Measurements from ENCODE around the gene KLHL29.

Gene KLHL29

DNA sequence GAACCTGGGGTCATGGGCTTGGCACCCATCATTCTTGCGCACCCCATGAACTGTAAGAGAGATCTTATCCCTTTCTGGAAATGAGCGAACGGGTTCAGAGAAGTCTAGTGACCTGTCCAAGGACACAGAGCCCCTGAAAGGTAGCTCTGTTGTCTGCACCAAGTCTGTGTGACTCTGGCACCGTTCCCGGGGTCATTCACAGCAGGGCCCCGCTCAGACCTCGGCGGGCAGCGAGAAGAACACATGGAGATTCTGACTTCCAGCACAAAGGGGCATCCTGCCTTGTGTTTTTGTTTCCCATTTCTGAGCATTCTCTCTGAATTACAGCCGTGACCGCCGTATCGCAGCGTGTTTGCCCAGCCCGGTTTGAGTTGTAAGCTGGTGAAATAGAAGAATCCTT is 231.7 kb downstream of the KLHL29 start:
- H3K4me1 Mint-ChIP-seq (ENCODE audit: low read depth in 2 of 2), result peaks cover 6% of the 10 kb centered on the region in 2 donors
- H3K9me3 Mint-ChIP-seq, result peaks cover 0 to 2% of the 10 kb centered on the region in 2 donors
- H3K36me3 Mint-ChIP-seq (ENCODE audit: insufficient read depth), result no peaks in the 10 kb centered on the region
- no peak overlapping the region for H3K27ac Mint-ChIP-seq
- no peak for DNase-seq
- H3K27me3 Mint-ChIP-seq, result peaks cover 16 to 57% of the 10 kb centered on the region in 2 donors
- no peak for ATAC-seq (replicated peaks)
- H3K4me3 Mint-ChIP-seq, result no peak overlapping the region

DNA sequence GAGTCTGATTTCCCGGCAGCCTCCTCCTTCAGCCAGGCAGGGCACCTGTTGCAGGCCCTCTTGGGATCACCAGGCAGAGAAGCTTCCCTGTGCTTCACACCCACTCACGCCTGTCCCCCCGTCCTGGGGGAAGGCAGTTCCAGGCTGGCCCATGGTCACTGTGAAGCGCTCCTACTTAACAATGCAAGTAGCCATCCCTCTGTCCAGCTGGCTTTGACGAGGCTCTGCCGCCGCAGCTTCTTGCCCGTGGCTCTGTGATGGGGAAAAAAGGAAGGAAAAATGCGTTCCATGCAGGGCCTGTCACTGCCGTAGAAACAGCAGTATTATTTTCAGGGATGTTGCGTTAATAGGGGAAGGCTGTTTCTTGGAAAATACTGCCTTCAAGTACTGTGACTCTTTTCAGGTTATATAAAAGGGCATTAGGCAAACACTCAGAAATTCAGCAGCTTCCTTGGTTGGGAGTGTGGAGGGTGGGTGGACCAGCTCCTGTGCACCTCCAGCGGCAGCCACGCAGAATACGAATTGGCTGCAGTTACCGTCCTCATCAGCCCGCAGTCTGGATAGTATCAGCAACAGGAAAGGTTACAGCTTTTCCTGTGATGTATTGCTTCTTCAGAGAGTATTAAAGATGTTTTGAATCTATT is 232.3 kb downstream of the KLHL29 start:
- H3K27me3 Mint-ChIP-seq, result peaks cover 13 to 56% of the 10 kb centered on the region in 2 donors
- H3K4me3 Mint-ChIP-seq, result no peak overlapping the region
- no peak overlapping the region for H3K27ac Mint-ChIP-seq

DNA sequence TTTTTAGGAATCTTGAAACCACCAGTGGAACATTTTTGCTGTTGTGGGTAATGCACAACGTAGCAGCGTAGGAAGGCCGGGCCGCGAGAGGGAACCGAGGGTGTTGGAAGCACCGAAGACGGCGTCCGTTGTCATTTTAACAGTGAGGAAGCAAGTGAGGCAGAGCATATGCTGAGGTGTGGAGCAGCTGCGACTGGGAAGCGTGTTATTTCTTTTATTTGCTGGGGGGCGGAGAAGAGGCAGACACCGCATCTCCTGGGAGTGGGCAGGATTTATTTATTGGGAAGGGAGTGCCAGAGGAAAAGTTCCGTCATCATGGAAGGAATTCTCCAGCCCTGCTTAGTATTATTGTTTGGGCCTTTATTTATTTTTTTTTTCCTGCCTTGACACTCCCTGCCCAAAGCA is 232.8 kb downstream of the KLHL29 start:
- Mint-ChIP-seq H3K27me3 (peaks cover 12 to 61% of the 10 kb centered on the region in 2 donors), H3K36me3 (ENCODE audit: insufficient read depth) (no peaks in the 10 kb centered on the region), H3K4me1 (ENCODE audit: low read depth in 2 of 2) (peaks cover 6 to 8% of the 10 kb centered on the region in 2 donors), H3K4me3 (no peak overlapping the region), H3K27ac (no peak overlapping the region), H3K9me3 (no peaks in the 10 kb centered on the region)
- ATAC-seq (replicated peaks), result no peak
- DNase-seq, result no peak

More for the DNA sequence above, 232.3 kb downstream of the KLHL29 start:
- no peaks in the 10 kb centered on the region for H3K9me3 Mint-ChIP-seq
- ATAC-seq (replicated peaks), result no peak
- peaks cover 6% of the 10 kb centered on the region in 2 donors for H3K4me1 Mint-ChIP-seq (ENCODE audit: low read depth in 2 of 2)
- no peaks in the 10 kb centered on the region for H3K36me3 Mint-ChIP-seq (ENCODE audit: insufficient read depth)
- DNase-seq, result no peak

DNA sequence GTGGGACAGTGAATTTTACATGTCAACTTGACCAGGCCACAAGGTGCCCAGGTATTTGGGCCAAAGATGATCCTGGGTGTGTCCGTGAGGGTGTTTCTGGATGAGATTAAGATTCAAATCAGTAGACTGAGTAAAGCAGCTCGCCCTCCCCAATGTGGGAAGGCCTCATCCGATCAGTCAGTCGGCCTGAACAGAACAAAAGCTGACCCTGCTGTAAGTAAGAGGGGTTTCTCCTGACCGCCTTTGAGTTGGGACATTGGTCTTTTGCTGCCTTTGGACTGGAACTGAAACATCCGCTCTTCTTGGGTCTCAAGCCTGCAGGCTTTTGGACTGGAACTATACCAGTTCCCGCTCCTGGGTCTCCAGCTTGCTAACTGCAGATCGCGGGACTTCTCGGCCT is 233.3 kb downstream of the KLHL29 start:
- Mint-ChIP-seq H3K4me3 (no peak overlapping the region), H3K9me3 (peaks cover under 1 to 3% of the 10 kb centered on the region in 2 donors), H3K27me3 (peaks cover 8 to 65% of the 10 kb centered on the region in 2 donors), H3K4me1 (ENCODE audit: low read depth in 2 of 2) (peaks cover 6 to 8% of the 10 kb centered on the region in 2 donors), H3K36me3 (ENCODE audit: insufficient read depth) (no peaks in the 10 kb centered on the region), H3K27ac (no peak overlapping the region)
- ATAC-seq (replicated peaks), result no peak
- no peak for DNase-seq

DNA sequence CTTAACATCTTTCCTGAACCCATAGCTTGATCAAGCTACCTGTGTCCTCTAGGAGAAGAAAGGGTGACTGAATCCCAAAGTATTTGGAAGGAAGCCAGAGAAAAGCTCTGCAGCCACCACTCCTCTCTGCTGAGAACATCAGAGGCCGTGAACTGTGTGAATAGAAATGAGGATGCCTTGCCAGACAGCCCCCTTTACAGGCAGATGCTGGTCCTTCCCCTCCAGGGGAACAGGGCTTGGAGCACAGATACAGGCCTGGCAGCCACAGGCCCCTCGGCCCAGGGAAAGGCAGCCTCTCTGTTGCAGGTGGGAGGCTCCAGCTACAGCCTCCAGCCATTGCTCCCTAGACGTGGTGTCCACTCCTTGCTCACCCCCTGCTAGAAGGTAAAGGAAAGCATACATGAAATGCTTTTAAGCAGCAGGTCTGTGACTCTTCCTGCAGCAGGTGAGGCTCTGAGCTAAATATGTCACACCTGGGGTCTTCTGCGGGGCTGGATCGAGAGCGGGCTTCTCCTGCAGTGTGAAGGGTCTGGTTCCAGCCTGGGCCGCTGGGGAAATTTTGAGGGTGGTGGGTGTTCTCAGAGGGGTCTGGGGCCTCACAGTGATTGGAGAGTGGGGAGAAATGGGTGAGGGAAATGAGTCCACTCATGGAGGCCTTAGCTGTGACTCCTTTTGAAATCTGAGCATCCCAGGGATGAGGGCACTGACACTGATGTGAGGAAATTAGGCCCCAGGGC is 234.0 kb downstream of the KLHL29 start:
- no peak overlapping the region for H3K4me3 Mint-ChIP-seq
- peaks cover 15 to 72% of the 10 kb centered on the region in 2 donors for H3K27me3 Mint-ChIP-seq
- no peaks in the 10 kb centered on the region for H3K36me3 Mint-ChIP-seq (ENCODE audit: insufficient read depth)
- peaks cover 6 to 8% of the 10 kb centered on the region in 2 donors for H3K4me1 Mint-ChIP-seq (ENCODE audit: low read depth in 2 of 2)
- DNase-seq (no peak), ATAC-seq (replicated peaks) (no peak)
- no peak overlapping the region for H3K27ac Mint-ChIP-seq
- H3K9me3 Mint-ChIP-seq, result peaks cover 7 to 10% of the 10 kb centered on the region in 2 donors

DNA sequence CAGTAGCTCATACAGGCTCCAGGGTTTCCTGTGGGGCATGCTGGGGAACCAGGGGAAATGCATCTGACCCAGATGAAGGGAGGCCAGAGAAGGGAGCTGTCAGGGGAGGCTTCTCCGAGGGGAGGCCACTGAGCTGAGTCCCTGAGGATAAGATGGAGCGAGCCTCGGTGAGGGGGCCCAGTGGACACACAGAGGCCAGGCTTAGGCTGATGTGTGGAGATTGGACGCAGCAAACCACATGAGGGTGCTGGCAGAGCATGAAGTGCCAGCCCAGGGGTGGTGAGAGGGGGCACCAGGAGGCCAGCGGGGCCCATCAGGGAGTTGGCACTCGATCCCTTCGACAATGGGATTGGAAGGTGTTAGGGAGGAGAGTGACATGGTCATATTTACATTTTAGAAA is 235.0 kb downstream of the KLHL29 start:
- peaks cover 12 to 17% of the 10 kb centered on the region in 2 donors for H3K9me3 Mint-ChIP-seq
- no peak overlapping the region for H3K27ac Mint-ChIP-seq
- no peak overlapping the region for H3K4me3 Mint-ChIP-seq
- H3K27me3 Mint-ChIP-seq, result peaks cover 15 to 70% of the 10 kb centered on the region in 2 donors
- DNase-seq (no peak), ATAC-seq (replicated peaks) (no peak)
- no peaks in the 10 kb centered on the region for H3K36me3 Mint-ChIP-seq (ENCODE audit: insufficient read depth)
- H3K4me1 Mint-ChIP-seq (ENCODE audit: low read depth in 2 of 2), result peaks cover 0 to 2% of the 10 kb centered on the region in 2 donors

DNA sequence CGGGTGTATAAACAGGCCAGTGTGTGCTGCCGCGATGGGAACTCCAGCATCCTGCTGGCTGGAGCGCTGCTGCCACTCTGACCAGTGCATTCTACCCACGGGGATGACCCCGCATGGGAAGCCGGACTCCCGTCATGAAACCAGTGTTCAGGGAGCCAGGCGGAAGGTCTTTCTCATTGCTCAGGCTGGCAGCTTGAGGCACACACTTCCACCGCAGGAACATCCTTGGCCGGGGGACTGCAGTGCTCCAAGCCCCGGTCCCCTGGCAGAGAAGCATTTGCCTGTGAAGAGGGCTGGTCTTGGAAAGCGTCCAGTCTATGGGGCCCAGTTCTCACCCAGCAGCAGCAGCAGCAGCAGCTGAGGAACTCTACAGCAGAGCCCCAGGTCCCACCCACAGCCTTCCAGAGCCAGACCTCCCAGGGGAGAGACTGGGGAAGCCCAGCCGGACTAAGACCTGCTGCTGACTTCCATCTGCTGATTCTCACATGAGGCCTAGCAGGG is 235.9 kb downstream of the KLHL29 start:
- Mint-ChIP-seq H3K4me1 (ENCODE audit: low read depth in 2 of 2) (peaks cover 0 to 2% of the 10 kb centered on the region in 2 donors), H3K4me3 (no peak overlapping the region), H3K36me3 (ENCODE audit: insufficient read depth) (no peaks in the 10 kb centered on the region), H3K27me3 (peaks cover 15 to 64% of the 10 kb centered on the region in 2 donors), H3K9me3 (peaks cover 12 to 20% of the 10 kb centered on the region in 2 donors), H3K27ac (no peak overlapping the region)
- ATAC-seq (replicated peaks) (no peak), DNase-seq (no peak)

DNA sequence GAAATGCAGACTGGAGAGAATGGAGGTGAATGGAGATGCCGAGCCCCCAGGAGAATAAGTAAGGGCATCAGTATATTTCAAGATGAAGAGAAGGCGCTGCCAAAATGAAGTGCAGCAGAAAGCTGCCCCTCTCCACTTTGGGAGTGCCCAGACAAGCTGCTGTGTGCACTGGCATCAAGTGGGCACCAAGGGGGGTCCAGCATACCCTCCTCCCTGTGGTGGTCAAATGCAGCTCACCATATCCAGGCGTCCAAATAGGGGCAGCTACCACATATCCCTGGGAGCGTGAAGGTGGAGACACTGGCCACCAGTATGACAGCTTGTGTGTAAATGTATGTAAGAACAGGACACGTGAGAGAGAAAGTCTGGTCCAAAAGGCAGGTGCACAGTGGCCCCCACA is 236.6 kb downstream of the KLHL29 start:
- no peaks in the 10 kb centered on the region for H3K36me3 Mint-ChIP-seq (ENCODE audit: insufficient read depth)
- DNase-seq, result no peak
- peaks cover 15 to 63% of the 10 kb centered on the region in 2 donors for H3K27me3 Mint-ChIP-seq
- no peak overlapping the region for H3K4me3 Mint-ChIP-seq
- peaks cover 12 to 20% of the 10 kb centered on the region in 2 donors for H3K9me3 Mint-ChIP-seq
- H3K27ac Mint-ChIP-seq, result no peak overlapping the region
- no peak for ATAC-seq (replicated peaks)
- peaks cover 0 to 2% of the 10 kb centered on the region in 2 donors for H3K4me1 Mint-ChIP-seq (ENCODE audit: low read depth in 2 of 2)

DNA sequence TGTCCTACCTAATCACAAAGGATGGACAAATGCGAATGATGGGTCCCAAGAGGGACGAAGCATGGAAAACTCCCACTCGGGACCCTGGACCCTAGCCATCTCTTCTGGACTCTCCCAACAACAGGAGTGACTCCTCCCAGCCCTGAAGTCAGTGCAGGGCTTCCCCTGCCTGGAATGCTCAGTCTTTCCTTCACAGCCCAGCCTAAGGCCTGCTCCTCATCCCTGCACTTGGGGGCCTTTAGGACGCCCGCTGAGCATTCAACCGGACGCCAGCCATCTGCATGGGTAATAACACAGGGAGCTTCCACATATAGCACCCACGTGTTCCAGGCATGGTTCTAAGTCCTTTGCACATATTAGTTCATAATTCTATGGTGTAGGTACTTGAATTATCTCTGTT is 237.5 kb downstream of the KLHL29 start:
- H3K27ac Mint-ChIP-seq, result no peak overlapping the region
- H3K4me1 Mint-ChIP-seq (ENCODE audit: low read depth in 2 of 2), result peaks cover 0 to 2% of the 10 kb centered on the region in 2 donors
- no peaks in the 10 kb centered on the region for H3K36me3 Mint-ChIP-seq (ENCODE audit: insufficient read depth)
- peaks cover 12 to 20% of the 10 kb centered on the region in 2 donors for H3K9me3 Mint-ChIP-seq
- no peak for ATAC-seq (replicated peaks)
- peaks cover 15 to 64% of the 10 kb centered on the region in 2 donors for H3K27me3 Mint-ChIP-seq
- no peak overlapping the region for H3K4me3 Mint-ChIP-seq
- no peak for DNase-seq

DNA sequence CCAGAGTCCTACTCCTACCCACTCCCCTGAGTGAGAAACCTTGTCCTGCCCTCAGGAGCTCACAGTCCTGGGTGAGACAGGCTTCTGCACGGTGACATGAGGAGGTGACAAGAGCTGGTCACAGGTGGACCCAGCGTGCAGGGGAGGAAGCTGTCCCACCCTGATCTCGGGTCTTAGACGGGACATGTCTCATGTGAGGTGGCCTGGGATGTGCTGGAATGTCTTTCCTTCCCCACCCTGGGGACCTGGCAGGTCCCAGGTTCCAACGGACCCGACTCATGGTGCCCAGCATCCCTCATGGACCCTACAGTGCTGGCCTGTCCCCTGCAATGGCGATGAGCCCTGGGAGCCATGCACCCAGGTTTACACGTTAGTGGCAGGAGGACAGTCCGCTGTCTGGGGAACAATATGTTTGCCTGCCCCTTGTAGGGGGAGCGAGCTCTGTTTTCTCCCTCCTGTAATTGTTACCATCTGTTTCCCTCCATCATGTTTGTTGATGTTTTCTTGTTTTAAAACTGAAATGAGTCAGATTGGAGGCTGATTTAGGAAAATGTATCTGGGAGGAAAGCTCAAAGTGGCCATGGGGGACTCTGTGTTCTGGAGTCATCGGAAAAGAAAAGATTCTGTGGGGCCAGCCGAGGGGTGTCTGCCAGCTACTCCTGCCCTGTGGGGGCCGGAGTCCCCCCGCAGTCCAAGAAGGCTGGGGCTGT is 238.1 kb downstream of the KLHL29 start:
- Mint-ChIP-seq H3K27me3 (peaks cover 15 to 69% of the 10 kb centered on the region in 2 donors), H3K9me3 (peaks cover 12 to 20% of the 10 kb centered on the region in 2 donors), H3K4me3 (no peak overlapping the region), H3K4me1 (ENCODE audit: low read depth in 2 of 2) (peaks cover 0 to 2% of the 10 kb centered on the region in 2 donors), H3K27ac (no peak overlapping the region), H3K36me3 (ENCODE audit: insufficient read depth) (no peaks in the 10 kb centered on the region)
- DNase-seq (no peak), ATAC-seq (replicated peaks) (no peak)

DNA sequence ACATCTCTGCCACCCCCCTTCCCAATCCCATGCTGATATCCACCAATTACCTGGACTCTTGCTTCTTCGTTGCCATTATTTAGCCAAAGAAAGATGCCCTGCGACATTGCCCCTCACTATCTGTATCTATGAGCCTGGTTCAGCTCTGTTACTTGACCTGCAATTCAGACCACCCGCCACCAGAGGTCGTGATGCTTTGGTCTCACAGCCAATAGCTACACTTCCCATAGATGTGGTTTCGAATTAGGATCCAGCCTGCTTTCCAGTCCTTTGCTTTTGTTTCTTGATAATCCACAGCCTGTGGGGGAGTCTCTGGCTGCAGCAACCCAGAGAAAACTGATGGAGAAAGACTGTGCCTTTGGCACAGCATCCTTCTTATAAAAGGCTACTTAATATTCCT is 239.4 kb downstream of the KLHL29 start:
- Mint-ChIP-seq H3K4me1 (ENCODE audit: low read depth in 2 of 2) (peaks cover 0 to 2% of the 10 kb centered on the region in 2 donors), H3K27ac (no peak overlapping the region), H3K36me3 (ENCODE audit: insufficient read depth) (no peaks in the 10 kb centered on the region), H3K4me3 (no peak overlapping the region), H3K9me3 (peaks cover 12 to 20% of the 10 kb centered on the region in 2 donors), H3K27me3 (peaks cover 15 to 69% of the 10 kb centered on the region in 2 donors)
- DNase-seq (no peak), ATAC-seq (replicated peaks) (no peak)

DNA sequence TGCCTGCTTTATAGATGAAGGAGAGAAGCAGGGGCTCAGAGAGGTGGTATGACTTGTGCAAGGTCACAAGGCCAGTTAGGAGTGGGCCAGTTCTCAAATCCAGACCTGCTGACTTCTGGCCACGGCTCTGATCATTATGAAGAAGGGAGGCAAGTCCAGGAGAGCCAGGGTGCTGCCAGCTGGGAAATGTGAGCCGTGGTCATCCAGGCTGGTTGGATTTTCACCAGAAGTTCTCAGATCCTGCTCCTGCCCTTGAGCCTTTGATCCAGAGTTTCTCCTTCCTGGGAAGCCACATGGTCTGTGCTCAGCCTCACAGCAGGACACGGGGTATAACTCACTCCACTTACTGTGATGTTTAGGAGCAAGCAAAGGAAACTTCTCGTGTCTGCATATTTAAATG is 239.9 kb downstream of the KLHL29 start:
- Mint-ChIP-seq H3K4me1 (ENCODE audit: low read depth in 2 of 2) (peaks cover 0 to 2% of the 10 kb centered on the region in 2 donors), H3K27ac (no peak overlapping the region), H3K4me3 (no peak overlapping the region), H3K9me3 (peaks cover 12 to 20% of the 10 kb centered on the region in 2 donors), H3K36me3 (ENCODE audit: insufficient read depth) (no peaks in the 10 kb centered on the region), H3K27me3 (peaks cover 15 to 69% of the 10 kb centered on the region in 2 donors)
- ATAC-seq (replicated peaks) (no peak), DNase-seq (no peak)

DNA sequence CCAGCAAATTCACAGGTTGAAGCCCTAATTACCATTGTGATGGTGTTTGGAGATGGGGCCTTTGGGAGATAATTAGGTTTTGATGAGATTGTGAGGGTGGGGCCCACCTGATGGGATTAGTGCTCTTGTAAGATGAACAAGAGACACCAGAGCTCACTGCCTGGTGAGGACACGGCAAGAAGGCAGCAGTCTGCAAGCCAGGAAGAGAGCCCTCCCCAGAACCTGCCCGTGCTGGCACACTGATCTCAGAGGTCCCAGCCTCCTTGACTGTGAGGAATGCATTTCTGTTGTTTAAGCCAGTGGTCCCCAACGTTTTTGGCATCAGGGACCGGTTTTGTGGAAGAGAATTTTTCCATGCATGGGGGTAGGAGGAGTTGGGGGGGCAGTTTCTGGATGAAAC is 240.7 kb downstream of the KLHL29 start:
- H3K4me3 Mint-ChIP-seq, result no peak overlapping the region
- no peaks in the 10 kb centered on the region for H3K36me3 Mint-ChIP-seq (ENCODE audit: insufficient read depth)
- DNase-seq, result no peak
- peaks cover 0 to 2% of the 10 kb centered on the region in 2 donors for H3K4me1 Mint-ChIP-seq (ENCODE audit: low read depth in 2 of 2)
- peaks cover 12 to 20% of the 10 kb centered on the region in 2 donors for H3K9me3 Mint-ChIP-seq
- peaks cover 15 to 63% of the 10 kb centered on the region in 2 donors for H3K27me3 Mint-ChIP-seq
- no peak overlapping the region for H3K27ac Mint-ChIP-seq
- no peak for ATAC-seq (replicated peaks)
